GM06990 (cell line): ENCODE data around the gene AQP4.

ENCODE experiments used
- DNase-seq: peaks from one replicate; pipeline ENCODE4 v3.0.0-alpha.2; 2011; ENCODE audit not compliant: insufficient read length; ENCODE audit errors: extremely low read depth
- H3K27me3 ChIP-seq: replicated peaks from 2 replicates; pipeline ENCODE4 v1.6.0; 2011; ENCODE audit warnings: low read length; ENCODE audit not compliant: control insufficient read depth, insufficient read depth
- H3K36me3 ChIP-seq: 2 replicates; pipeline ENCODE4 v1.5.1; 2011; ENCODE audit warnings: low read length; ENCODE audit not compliant: control insufficient read depth, insufficient read depth
- H3K4me3 ChIP-seq: replicated peaks from 2 replicates; pipeline ENCODE4 v1.5.1; 2011; ENCODE audit warnings: low read depth, mild to moderate bottlenecking, control low read depth, low read length
- CTCF ChIP-seq: IDR thresholded peaks from 2 replicates; pipeline ENCODE4 v1.5.1; 2011; ENCODE audit warnings: low read length, control low read depth, mild to moderate bottlenecking, inconsistent platforms; ENCODE audit not compliant: insufficient read depth, poor library complexity, severe bottlenecking

The AQP4 gene

GRCh38 chr18:26813043-26813442 is 52.5 kb downstream of the AQP4 start:
- peak; percentile 50 for TF ChIP-seq CTCF
- peak; percentile 16 for DNase-seq
- H3K36me3 ChIP-seq, result no peaks in the 10 kb centered on the region
- no peak overlapping the region for H3K4me3 ChIP-seq
- H3K27me3 ChIP-seq, result no peaks in the 10 kb centered on the region

- Histone ChIP-seq H3K4me3 (no peak overlapping the region), H3K36me3 (no peaks in the 10 kb centered on the region), H3K27me3 (no peaks in the 10 kb centered on the region)
- TF ChIP-seq CTCF, result no peak
- no peak for DNase-seq
Observed at GRCh38 chr18:26812462-26812861, 53.0 kb downstream of the AQP4 start.

- TF ChIP-seq CTCF, result no peak
- Histone ChIP-seq H3K27me3 (no peaks in the 10 kb centered on the region), H3K4me3 (no peak overlapping the region), H3K36me3 (no peaks in the 10 kb centered on the region)
- DNase-seq, result no peak
Observed at GRCh38 chr18:26809346-26809745, 56.2 kb downstream of the AQP4 start.

- DNase-seq, result no peak
Observed at GRCh38 chr18:26806224-26806623, 59.3 kb downstream of the AQP4 start.

GRCh38 chr18:26804519-26804918 is 61.0 kb downstream of the AQP4 start:
- DNase-seq, result no peak
- no peak overlapping the region for H3K4me3 ChIP-seq
- H3K27me3 ChIP-seq, result no peaks in the 10 kb centered on the region
- H3K36me3 ChIP-seq, result no peaks in the 10 kb centered on the region
- peak; percentile 39 for TF ChIP-seq CTCF

More at GRCh38 chr18:26806224-26806623, 59.3 kb downstream of the AQP4 start:
- H3K36me3 ChIP-seq, result no peaks in the 10 kb centered on the region
- no peak overlapping the region for H3K4me3 ChIP-seq
- TF ChIP-seq CTCF, result no peak
- H3K27me3 ChIP-seq, result no peaks in the 10 kb centered on the region

- TF ChIP-seq CTCF, result no peak
- DNase-seq, result no peak
- Histone ChIP-seq H3K36me3 (no peaks in the 10 kb centered on the region), H3K4me3 (no peak overlapping the region), H3K27me3 (no peaks in the 10 kb centered on the region)
Observed at GRCh38 chr18:26803643-26804042, 61.9 kb downstream of the AQP4 start.
